Body of pancreas (tissue), 4 donors: Measurements from ENCODE around the gene FYB2. TPM values are rescaled to one million over a fixed set of nuclear protein-coding genes. Genes with fewer than 3 reads are reported as not detected.

Experiments
- ATAC-seq: fragments of 150-250 bp; one replicate; pipeline ENCODE4 v1.9.1; 2016
- DNase-seq, 4 donors: peaks; one replicate each; pipeline ENCODE4 v3.0.0-alpha.2; 2019
- H3K27ac ChIP-seq, 4 donors: fragments of 200-600 bp; sonication (generic); 1 replicate in 3 of 4; 2 replicates in 1 of 4; pipeline versions ENCODE4 v1.5.1 to v1.6.1; 2016 to 2019; ENCODE audit warnings: mild to moderate bottlenecking in 1 of 4, mixed read lengths in 1 of 4, moderate library complexity in 1 of 4
- H3K27me3 ChIP-seq, 2 donors: fragments of 200-600 bp; sonication (generic); one replicate each; pipeline ENCODE4 v1.6.0; 2016; ENCODE audit warnings: mild to moderate bottlenecking in 1 of 2
- H3K36me3 ChIP-seq, 2 donors: fragments of 200-600 bp; sonication (generic); replicated peaks in 1 of 2; 2 replicates each; pipeline ENCODE4 v1.5.1; 2016; ENCODE audit warnings: low read depth in 2 of 2; ENCODE audit not compliant: insufficient read depth in 1 of 2
- H3K4me1 ChIP-seq: fragments of 200-600 bp; sonication (generic); one replicate; pipeline ENCODE4 v1.6.0; 2016
- H3K4me3 ChIP-seq, 2 donors: fragments of 200-600 bp; sonication (generic); 1 replicate in 1 of 2; 2 replicates in 1 of 2; pipeline ENCODE4 v1.5.1; 2016 to 2019
- H3K9me3 ChIP-seq, 3 donors: fragments of 200-600 bp; sonication (generic); 1 replicate in 2 of 3; 2 replicates in 1 of 3; pipeline ENCODE4 v1.5.1; 2016
- CTCF ChIP-seq, 7 experiments: fragments of 450-650 bp in 4 of 7; fragments of 200-600 bp in 3 of 7; sonication (generic) in 3 of 7; IDR thresholded peaks; one replicate each; pipeline ENCODE4 v1.5.1; 2016 to 2019; ENCODE audit warnings: antibody characterized with exemption in 7 of 7
- POLR2A ChIP-seq, 3 donors: fragments of 450-650 bp; IDR thresholded peaks; one replicate each; pipeline ENCODE4 v1.6.1; 2016; ENCODE audit warnings: antibody characterized with exemption in 3 of 3, mild to moderate bottlenecking in 2 of 3
- WGBS, 2 donors: methylation state at CpG; one replicate each; pipeline ENCODE4 v1.1.5; 2017; 5-methylcytosine and 5-hydroxymethylcytosine counted together
- intact Hi-C: fragments of 100-400 bp; cut with DNase I; formaldehyde crosslinking; loops from one replicate; pipeline ENCODE4 v1.15.1; 2023
- total RNA-seq, 2 donors: library from RNA; depleted of rRNA; stranded (reverse); fragments of >200 nt; gene quantifications; one replicate each; pipeline ENCODE4 v1.1.0, GENCODE V29; 2016

Gene FYB2
- 1 to 10 TPM; 2.3 to 3.4 TPM for total RNA-seq

- peak within 1 kb of the TSS; percentile 39 to 50 (median 45) for H3K27ac ChIP-seq
These were observed at the start of gene FYB2 for GRCh38 chr1:56819387-56819899. Gene FYB2 (minus strand): TSS chr1:56819404. CDS start chr1:56819290, 114 bp downstream.

GRCh38 chr1:56868761-56869160, 49.6 kb upstream of the FYB2 start:
- TF ChIP-seq POLR2A (IDR thresholded peaks at IDR 0.05) (no peak), CTCF (IDR thresholded peaks at IDR 0.05) (no peak)
- no peak for DNase-seq
- no peaks in the 10 kb centered on the region for H3K4me1 ChIP-seq
- no peak overlapping the region for H3K4me3 ChIP-seq
- no peak overlapping the region for H3K27ac ChIP-seq
- intact Hi-C loops: no loop called here
- no peak for ATAC-seq
- 55 to 61% methylated on average over 2 of the region's 2 CpGs for WGBS, 2 donors
- H3K27me3 ChIP-seq: no peaks in the 10 kb centered on the region
- H3K36me3 ChIP-seq: no peaks in the 10 kb centered on the region
- H3K9me3 ChIP-seq: no peaks in the 10 kb centered on the region

More at GRCh38 chr1:56819387-56819899, at the start of gene FYB2:
- no peaks in the 10 kb centered on the region for H3K9me3 ChIP-seq
- H3K36me3 ChIP-seq: no peaks in the 10 kb centered on the region
- DNase-seq (peak; percentile 29 to 66 (median 41)), ATAC-seq (peak; percentile 26)
- TF ChIP-seq POLR2A (IDR thresholded peaks at IDR 0.05): no peak
- no peak for TF ChIP-seq CTCF (IDR thresholded peaks at IDR 0.05)
- intact Hi-C loops: no loop called here
- H3K27me3 ChIP-seq: no peaks in the 10 kb centered on the region
- H3K4me3 ChIP-seq: no peak within 1 kb of the TSS
- 52 to 57% methylated on average over 10 of the region's 10 CpGs for WGBS, 2 donors
- H3K4me1 ChIP-seq: peaks cover 32% of the 10 kb centered on the region

- H3K36me3 ChIP-seq: no peaks in the 10 kb centered on the region
- no peaks in the 10 kb centered on the region for H3K9me3 ChIP-seq
- ATAC-seq (no peak), DNase-seq (peak in 3 of 4 donors; percentile 6 to 39 (median 32))
- H3K4me3 ChIP-seq: no peak overlapping the region
- no peak for TF ChIP-seq POLR2A (IDR thresholded peaks at IDR 0.05)
- no peak for TF ChIP-seq CTCF (IDR thresholded peaks at IDR 0.05)
- H3K27me3 ChIP-seq: no peaks in the 10 kb centered on the region
- H3K4me1 ChIP-seq: no peaks in the 10 kb centered on the region
- WGBS, 2 donors: 25 to 32% methylated on average over 5 of the region's 5 CpGs
- intact Hi-C loops: no loop called here
- no peak overlapping the region for H3K27ac ChIP-seq
These were observed 48.3 kb upstream of the FYB2 start for GRCh38 chr1:56867491-56867890.

GRCh38 chr1:56866656-56867055, 47.5 kb upstream of the FYB2 start:
- Histone ChIP-seq H3K36me3 (no peaks in the 10 kb centered on the region), H3K27ac (no peak overlapping the region), H3K4me3 (no peak overlapping the region), H3K9me3 (no peaks in the 10 kb centered on the region), H3K4me1 (no peaks in the 10 kb centered on the region), H3K27me3 (no peaks in the 10 kb centered on the region)
- intact Hi-C loops: no loop called here
- no peak for DNase-seq
- ATAC-seq: no peak
- 60 to 78% methylated on average over 2 of the region's 2 CpGs for WGBS, 2 donors
- no peak for TF ChIP-seq POLR2A (IDR thresholded peaks at IDR 0.05)
- no peak for TF ChIP-seq CTCF (IDR thresholded peaks at IDR 0.05)

GRCh38 chr1:56864430-56864829, 45.2 kb upstream of the FYB2 start:
- intact Hi-C loops: no loop called here
- H3K4me3 ChIP-seq: no peak overlapping the region
- 63 to 78% methylated on average over 2 of the region's 2 CpGs for WGBS, 2 donors
- DNase-seq (no peak), ATAC-seq (no peak)
- no peaks in the 10 kb centered on the region for H3K36me3 ChIP-seq
- H3K9me3 ChIP-seq: no peaks in the 10 kb centered on the region
- TF ChIP-seq POLR2A (IDR thresholded peaks at IDR 0.05) (no peak), CTCF (IDR thresholded peaks at IDR 0.05) (no peak)
- no peaks in the 10 kb centered on the region for H3K4me1 ChIP-seq
- no peak overlapping the region for H3K27ac ChIP-seq
- H3K27me3 ChIP-seq: no peaks in the 10 kb centered on the region
